ENCODE measurements around the gene PPM1L.

PPM1L gene

GRCh38 chr3:161043336-161044035, 287.5 kb downstream of the PPM1L start:
- no peak for DNase-seq (ENCODE audit: low spot score)

DNA sequence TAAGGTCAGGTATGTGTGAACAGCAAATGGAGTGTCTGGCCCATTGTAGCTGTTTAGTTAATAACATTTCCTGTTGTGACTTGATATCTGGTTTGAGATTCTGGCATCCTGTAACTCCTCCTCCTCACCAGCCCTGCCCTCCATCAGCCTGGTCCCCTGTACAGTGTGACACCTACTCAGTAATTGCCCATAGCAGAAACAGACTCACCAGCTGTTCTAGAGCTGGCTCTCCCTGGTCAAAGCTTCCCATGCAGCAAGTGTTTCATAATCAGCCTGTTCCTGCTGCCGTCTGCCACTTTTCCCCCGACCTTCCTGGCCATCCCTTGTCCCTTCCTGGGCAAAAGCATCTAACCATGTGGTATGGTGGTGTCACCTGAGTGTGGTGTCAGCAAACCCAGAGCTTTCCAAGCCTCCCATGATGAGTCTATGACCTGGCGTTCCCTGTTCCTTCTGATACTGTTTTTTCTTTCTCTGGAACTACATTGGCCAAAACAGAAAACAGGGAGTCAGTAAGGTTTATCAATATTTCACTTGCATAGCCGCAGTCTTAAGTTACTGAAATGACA, 293.7 kb downstream of the PPM1L start:
- no peak for DNase-seq (ENCODE audit: low spot score)

DNA sequence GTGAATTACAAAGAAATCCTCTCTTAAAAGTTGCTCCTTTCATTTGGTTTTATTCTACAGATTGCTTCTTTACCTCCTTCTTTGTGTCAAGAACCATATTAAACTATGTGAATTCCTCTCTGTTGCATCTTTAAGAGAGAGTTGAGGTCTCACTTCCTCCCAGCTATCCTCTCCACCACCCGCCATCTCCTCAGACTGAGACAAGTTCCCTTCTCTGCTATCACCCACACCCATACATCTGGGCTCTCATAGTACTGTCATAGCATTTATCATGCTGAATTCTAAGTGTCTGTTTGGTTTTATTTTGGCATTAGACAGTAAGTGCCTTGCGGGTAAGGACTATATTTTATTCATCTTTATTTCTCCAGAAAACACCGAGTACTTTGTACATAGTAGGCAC, 294.9 kb downstream of the PPM1L start:
- no peak for DNase-seq (ENCODE audit: low spot score)

- DNase-seq (ENCODE audit: low spot score), result no peak
These were observed 295.8 kb downstream of the PPM1L start for GRCh38 chr3:161051856-161052255.

- no peak for DNase-seq (ENCODE audit: low spot score)
These were observed 299.0 kb downstream of the PPM1L start for GRCh38 chr3:161054860-161055604.

- no peak for DNase-seq (ENCODE audit: low spot score)
These were observed 308.4 kb downstream of the PPM1L start for GRCh38 chr3:161064413-161064812.

DNA sequence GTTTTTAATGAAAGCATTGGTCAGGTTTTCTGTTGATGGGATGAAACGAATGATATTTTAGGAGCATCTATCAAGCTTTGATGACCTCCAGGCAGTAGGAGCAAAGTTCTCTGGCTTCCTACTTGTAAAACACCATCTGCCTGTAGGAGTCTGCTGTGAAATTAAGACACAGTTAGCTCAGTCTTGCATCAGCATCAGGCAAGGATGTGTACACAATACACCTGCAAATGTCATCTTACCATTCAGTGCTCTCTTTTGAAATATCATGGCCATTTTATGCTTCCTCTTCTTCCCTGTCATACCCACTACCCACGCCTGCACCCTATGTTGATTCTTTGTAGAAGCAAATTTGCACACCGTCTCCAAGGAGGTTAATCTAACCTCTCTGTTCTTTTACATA, 310.9 kb downstream of the PPM1L start:
- no peak for DNase-seq (ENCODE audit: low spot score)

DNA sequence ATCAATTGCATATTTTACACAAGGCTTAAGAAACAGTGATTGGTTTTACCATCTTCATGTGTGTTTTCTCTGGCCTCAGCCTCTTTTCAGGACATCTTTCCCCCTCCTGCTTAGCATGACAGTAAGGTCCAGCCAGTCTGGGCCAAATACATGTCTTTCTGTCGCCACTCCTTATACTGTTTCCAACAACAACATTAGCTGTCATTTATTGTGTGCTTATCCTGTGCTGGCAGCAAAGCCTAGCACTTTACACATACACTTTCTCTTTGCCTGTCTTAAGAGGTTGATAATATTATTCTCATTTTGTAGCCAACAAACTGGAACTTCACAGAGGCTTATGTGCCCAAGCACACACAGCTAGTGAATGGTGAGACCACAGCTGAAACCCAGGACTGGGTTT, 311.3 kb downstream of the PPM1L start:
- no peak for DNase-seq (ENCODE audit: low spot score)

GRCh38 chr3:161069511-161070251, 313.6 kb downstream of the PPM1L start:
- DNase-seq (ENCODE audit: low spot score), result peak; percentile 29

- no peak for DNase-seq (ENCODE audit: low spot score)
These were observed 314.4 kb downstream of the PPM1L start for GRCh38 chr3:161070252-161070930.

DNA sequence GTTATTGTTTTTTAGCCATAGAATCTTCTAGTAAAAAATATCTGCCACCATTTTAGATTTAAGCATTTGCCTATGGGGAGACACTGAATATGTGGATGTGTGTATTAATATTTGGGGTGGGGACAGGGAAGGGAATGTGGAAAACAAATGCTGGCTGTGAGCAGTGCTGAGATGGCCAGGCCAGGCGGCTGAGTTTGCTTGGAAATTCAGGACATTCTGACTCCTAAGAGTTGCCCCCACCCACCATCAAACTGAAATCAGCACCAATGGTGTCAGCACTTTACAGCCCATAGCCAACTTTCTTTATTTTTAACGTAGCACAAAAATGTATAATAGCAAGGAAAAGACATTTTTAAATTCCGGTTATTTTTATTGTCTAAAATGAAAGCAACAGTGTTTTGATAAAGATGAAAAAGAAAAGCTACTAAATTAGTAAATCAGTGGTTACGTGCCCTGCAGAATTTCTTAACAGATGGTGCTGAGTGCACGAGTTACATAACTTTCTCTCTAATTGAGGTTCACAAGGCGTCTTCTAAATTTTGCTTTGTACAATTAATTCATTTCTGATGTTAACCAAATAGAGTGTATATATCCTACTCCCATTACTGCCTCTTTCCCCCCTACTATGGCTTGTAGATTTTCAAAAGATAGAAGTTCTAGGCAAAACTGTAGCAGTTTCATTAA, 315.1 kb downstream of the PPM1L start:
- DNase-seq (ENCODE audit: low spot score), result no peak

DNA sequence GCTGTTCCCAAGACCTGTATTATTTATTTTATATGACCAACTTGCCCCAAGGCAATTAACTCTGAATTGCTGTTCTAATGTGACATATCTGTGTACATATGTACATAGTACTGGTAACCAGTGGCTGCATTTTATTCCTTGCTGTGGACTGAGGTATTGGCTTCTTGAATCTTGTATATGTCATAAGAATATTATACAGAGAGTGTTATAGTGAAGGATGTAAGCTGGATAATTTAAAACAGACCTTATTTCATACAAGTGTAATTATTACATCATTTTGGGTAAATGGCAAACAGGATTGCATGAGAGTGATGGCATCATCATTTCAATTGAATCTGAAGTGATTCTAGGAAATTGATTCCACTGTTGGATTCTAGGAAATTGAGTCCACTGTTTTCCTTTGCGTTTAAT, 316.2 kb downstream of the PPM1L start:
- no peak for DNase-seq (ENCODE audit: low spot score)

GRCh38 chr3:161072751-161073150, 316.7 kb downstream of the PPM1L start:
- DNase-seq (ENCODE audit: low spot score), result no peak

DNA sequence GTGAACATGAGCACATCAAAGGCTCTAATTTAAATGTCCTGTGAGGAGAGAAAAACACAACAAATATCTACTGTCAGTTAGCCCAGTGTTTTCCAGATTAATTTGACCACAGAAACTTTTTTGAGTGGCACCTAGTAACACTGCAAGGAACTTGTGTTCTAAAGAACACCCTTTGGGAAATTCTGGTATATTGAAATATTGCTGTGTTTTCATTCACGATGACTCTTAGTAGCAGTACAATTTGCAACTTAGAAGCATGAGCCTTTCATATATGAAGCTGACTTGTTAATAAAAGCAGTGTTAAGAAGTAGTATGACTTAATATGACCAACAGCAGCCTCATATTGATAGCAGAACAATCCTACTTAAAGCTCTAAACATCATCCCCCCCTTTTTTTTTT, 317.1 kb downstream of the PPM1L start:
- no peak for DNase-seq (ENCODE audit: low spot score)

DNA sequence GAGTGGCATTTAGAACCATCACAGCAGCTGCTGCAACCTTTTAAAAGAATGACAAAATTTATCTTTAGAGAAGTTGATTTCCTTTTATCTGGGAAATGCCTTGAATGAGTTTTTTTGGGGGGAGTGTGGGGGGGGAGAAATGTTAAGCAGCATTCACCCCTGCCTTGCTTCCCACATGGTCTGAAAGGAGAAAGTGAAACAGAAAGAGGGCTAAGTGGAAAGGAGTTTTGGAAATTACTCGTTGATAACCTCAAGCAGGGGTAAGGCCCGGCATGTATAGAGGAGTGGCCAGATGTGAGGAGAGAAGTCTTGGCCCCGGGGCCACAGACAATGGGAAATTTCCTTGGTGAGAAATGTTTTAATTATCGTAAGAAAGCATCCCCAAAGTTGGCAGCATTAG, 325.6 kb downstream of the PPM1L start:
- DNase-seq (ENCODE audit: low spot score), result no peak

DNA sequence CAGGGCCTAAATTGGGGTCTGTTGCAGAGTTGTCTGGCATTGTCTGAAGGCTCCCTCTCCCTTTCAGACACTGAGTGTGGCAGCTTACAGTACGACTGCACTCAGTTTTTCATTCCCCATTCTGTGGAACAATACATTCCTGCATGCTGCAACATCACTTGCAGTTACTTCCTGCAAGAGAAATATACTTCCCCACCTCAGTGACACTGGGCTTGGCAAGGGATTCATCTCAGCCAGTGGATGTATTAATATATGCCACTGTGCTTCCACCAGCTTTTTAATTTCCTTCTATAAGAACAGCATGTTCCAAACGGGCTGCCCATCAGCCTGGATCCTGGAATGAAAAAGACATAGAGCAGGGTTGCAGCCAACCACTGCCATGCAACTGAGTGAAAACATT, 326.0 kb downstream of the PPM1L start:
- no peak for DNase-seq (ENCODE audit: low spot score)

DNA sequence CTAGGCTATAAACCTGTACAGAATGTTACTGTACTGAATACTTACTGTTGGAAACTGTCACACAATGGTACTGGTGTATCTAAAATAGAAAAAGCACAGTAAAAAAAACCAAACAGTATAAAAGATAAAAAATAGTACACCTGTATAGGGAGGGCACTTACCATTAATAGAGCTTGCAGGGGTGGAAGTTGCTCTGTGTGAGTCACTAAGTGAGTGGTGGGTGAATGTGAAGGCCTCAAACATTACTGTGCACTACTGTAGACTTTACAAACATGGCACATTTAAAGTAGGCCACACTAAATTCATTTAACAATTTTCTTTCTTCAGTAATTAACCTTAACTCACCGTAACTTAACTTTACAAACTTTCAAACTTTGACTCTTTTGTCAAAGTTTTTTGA, 327.1 kb downstream of the PPM1L start:
- no peak for DNase-seq (ENCODE audit: low spot score)

- no peak for DNase-seq (ENCODE audit: low spot score)
These were observed 328.2 kb downstream of the PPM1L start for GRCh38 chr3:161084277-161084676.

GRCh38 chr3:161093895-161094294, 337.9 kb downstream of the PPM1L start:
- DNase-seq (ENCODE audit: low spot score), result no peak

DNA sequence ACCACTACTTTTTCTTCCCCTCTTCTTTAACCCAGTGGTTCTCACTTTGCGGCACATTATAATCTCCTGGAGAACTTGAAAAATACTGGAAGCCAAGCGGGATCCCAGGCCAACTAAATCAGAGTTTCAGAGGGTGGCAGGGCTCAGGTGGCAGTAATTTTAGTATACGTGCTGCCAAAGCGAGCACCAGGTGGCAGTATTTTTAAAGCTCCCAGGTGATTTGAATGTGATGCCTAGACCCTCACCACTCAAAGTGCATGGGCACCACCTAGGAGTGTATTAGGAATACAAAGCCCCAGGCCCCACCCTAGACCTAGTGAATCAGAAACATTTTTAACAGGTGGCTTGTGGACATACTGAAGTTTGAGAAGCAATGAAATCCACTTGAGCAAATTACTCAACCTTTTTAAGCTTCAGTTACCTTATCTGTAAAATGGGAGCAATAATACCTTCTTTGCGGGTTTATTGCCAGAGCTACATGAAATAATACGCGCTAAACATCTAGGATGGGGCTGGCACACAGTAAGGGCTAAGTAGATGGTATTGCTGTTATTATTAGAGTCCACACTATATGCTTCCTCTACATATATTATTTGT, 340.8 kb downstream of the PPM1L start:
- no peak for DNase-seq (ENCODE audit: low spot score)

DNA sequence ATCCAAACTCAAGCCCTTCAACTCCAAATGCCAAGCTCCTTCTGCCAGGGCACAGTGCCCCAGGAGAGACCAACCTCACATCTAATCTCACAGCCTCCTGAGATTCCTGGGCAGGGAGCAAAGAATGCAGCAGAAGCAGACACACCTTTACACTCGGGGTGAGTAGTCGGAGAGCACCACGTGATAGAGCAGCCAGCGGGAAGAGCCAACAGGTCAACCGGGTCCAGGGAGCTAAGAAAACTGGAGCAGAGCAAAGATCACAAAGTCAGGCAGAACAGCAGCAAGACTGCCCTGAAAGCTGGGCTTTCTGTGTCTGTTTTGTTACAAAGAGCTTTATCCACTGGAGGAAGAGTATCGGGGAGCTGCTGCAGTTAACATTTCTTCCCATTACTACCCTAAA, 345.0 kb downstream of the PPM1L start:
- no peak for DNase-seq (ENCODE audit: low spot score)

Measured in globus pallidus (tissue), 1 donor.